ENCODE measurements around the gene CFHR5. TPM values are rescaled to one million over a fixed set of nuclear protein-coding genes. Genes with fewer than 3 reads are reported as not detected.

The CFHR5 gene
- total and polyA plus RNA-seq, 2 of the 4 experiments (the other 2 are of a cell fraction), result not detected

GRCh38 chr1:197013234-197013633, 35.9 kb downstream of the CFHR5 start:
- H3K27me3 ChIP-seq (ENCODE audit: control insufficient read depth, insufficient read depth, low read length), result no peaks in the 10 kb centered on the region
- no peak overlapping the region for H2BK5ac ChIP-seq (ENCODE audit: low read depth, low read length, poor library complexity, severe bottlenecking)
- no peak overlapping the region for H2BK15ac ChIP-seq (ENCODE audit: low read depth, low read length)
- ATAC-seq (ENCODE audit: low read depth) (no peak), DNase-seq (no peak)
- H4K91ac ChIP-seq (ENCODE audit: insufficient read depth, low read depth, low read length), result no peak overlapping the region
- H3K9me3 ChIP-seq (ENCODE audit: control insufficient read depth, insufficient read depth, low read length), result no peaks in the 10 kb centered on the region
- no peak overlapping the region for H2AK5ac ChIP-seq (ENCODE audit: low read depth, low read length)
- no peaks in the 10 kb centered on the region for H3K4me1 ChIP-seq (ENCODE audit: control insufficient read depth, insufficient read depth, low read length)
- H3K18ac ChIP-seq (ENCODE audit: low read depth, low read length), result no peak overlapping the region
- no peak overlapping the region for H3K23ac ChIP-seq (ENCODE audit: low read depth, low read length)
- H3K36me3 ChIP-seq (ENCODE audit: control insufficient read depth, insufficient read depth, low read length), result no peaks in the 10 kb centered on the region
- H2BK120ac ChIP-seq (ENCODE audit: low read depth, low read length), result no peak overlapping the region
- no peak overlapping the region for H3K4me3 ChIP-seq (ENCODE audit: insufficient read depth, low read depth, low read length)
- in situ Hi-C loops (cut with MboI; ENCODE audit: low sequenced_read_pairs), result no loop called here
- H4K5ac ChIP-seq (ENCODE audit: low read depth, low read length), result no peak overlapping the region
- H2AFZ ChIP-seq (replicated peaks; ENCODE audit: low read length, poor library complexity), result no peak overlapping the region
- no peak overlapping the region for H3K27ac ChIP-seq (ENCODE audit: insufficient read depth, low read length)
- no peak overlapping the region for H3K56ac ChIP-seq (ENCODE audit: extremely low read depth, insufficient read depth, low read length)
- no CpG with 5 or more reads among the region's 3 CpGs for WGBS, 2 experiments (ENCODE audit: extremely low coverage in 2 of 2, insufficient read length in 1 of 2)
- no peak overlapping the region for H3K4me2 ChIP-seq (ENCODE audit: low read depth, low read length)
- ChIA-PET CTCF (no interaction called here), POLR2A (ENCODE audit: unreplicated experiment) (no interaction called here)
- H3K4ac ChIP-seq (ENCODE audit: low read depth, low read length), result no peak overlapping the region
- H3K9me1 ChIP-seq (ENCODE audit: insufficient read depth, low read length), result no peaks in the 10 kb centered on the region
- no peaks in the 10 kb centered on the region for H3K79me1 ChIP-seq (ENCODE audit: low read depth in 1 of 2, low read length in 2 of 2)
- no peak overlapping the region for H2BK20ac ChIP-seq (ENCODE audit: low read depth, low read length)
- intact Hi-C loops (cut with micrococcal nuclease), result no loop called here
- dilution Hi-C loops (cut with HindIII; ENCODE audit: low sequenced_read_pairs, unreplicated experiment), result no loop called here
- H4K20me1 ChIP-seq (ENCODE audit: insufficient read depth, low read length), result no peaks in the 10 kb centered on the region
- H4K8ac ChIP-seq (ENCODE audit: low read depth in 2 of 2, low read length in 2 of 2), result no peak overlapping the region
- no TSS peak for BruUV-seq (replicated peaks)
- no peak overlapping the region for H3K14ac ChIP-seq (replicated peaks; ENCODE audit: low read depth, low read length)
- H3K9ac ChIP-seq (ENCODE audit: low read depth, low read length), result no peak overlapping the region
- H2AK9ac ChIP-seq (replicated peaks; ENCODE audit: low read depth, low read length, poor library complexity), result no peak overlapping the region
- TF ChIP-seq CHD1 (IDR thresholded peaks at IDR 0.05; ENCODE audit: low read depth, low read length) (no peak), CEBPB (IDR thresholded peaks at IDR 0.05; ENCODE audit: low read depth, low read length) (no peak), RAD21 (IDR thresholded peaks at IDR 0.05; ENCODE audit: low read length) (no peak), USF2 (IDR thresholded peaks at IDR 0.05; ENCODE audit: low read depth, low read length) (no peak), BHLHE40 (IDR thresholded peaks at IDR 0.05; ENCODE audit: low read depth, low read length) (no peak), MAFK (IDR thresholded peaks at IDR 0.05; ENCODE audit: low read depth, low read length) (no peak)
